Measurements from ENCODE around the gene RBM4. TPM values are rescaled to one million over a fixed set of nuclear protein-coding genes. Genes with fewer than 3 reads are reported as not detected.

Gene RBM4
- total RNA-seq, 1 experiment from 2014 or later: 172 TPM

DNA sequence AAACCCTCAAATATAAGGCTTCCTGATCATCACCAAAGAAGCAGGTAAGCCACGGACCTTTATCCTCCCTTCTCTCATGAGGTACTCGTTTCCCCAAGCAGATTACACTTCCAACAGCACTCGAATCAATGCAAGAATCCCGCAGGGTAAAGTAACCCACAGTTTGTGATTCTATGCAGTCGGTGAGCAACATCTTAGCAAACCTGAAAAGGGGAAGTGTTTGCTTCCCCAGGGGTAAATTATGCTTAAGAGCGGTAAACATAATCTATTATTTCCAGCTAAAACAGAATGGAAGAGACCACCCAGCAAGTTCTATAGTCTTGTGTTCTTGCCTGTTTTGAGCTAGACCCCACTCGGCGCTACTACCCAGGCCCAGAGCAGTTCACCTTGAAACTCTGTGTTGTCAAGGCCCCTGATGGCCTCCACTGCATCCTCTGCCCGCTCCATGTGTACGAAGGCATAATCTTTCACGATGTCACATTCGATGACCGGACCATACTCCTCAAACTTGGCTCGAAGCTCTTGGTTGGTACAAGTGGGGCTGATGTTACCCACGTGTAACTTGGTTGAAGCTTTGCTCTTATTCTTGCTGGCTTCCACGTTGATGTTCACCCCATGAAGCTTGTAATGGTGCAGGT is 37.9 kb downstream of the RBM4 start:
- Mint-ChIP-seq H3K4me1 (ENCODE audit: insufficient read depth, unreplicated experiment) (peaks cover 18% of the 10 kb centered on the region), H3K36me3 (ENCODE audit: insufficient read depth, unreplicated experiment) (peaks cover 31% of the 10 kb centered on the region), H3K27me3 (ENCODE audit: insufficient read depth, unreplicated experiment) (no peaks in the 10 kb centered on the region), H3K27ac (ENCODE audit: low read depth, unreplicated experiment) (peak overlapping the region; percentile 98), H3K9me3 (ENCODE audit: unreplicated experiment) (no peaks in the 10 kb centered on the region), H3K4me3 (ENCODE audit: unreplicated experiment) (peak overlapping the region; percentile 89)
- intact Hi-C loops (cut with micrococcal nuclease): loop anchor here (5.0 kb wide), 1 partner anchor 244 kb away; no protein-coding TSS in a partner anchor
- BruUV-seq (replicated peaks): TSS peak; percentile 38
- ChIA-PET CTCF (interaction anchor here (0.7 to 4.1 kb wide), 4 partner anchors 98 to 290 kb away, joined by 3 to 51 read pairs (median 13); no protein-coding TSS in a partner anchor), POLR2A (interaction anchor here (0.5 to 3.6 kb wide), 11 partner anchors 9 to 255 kb away, joined by 3 to 34 read pairs (median 5); partner anchors contain the start of genes CTSF, RBM14, RBM4 and ZDHHC24)
- no peak for TF ChIP-seq CTCF (IDR thresholded peaks at IDR 0.05; ENCODE audit: unreplicated experiment)
- DNase-seq (ENCODE audit: unreplicated experiment): no peak

DNA sequence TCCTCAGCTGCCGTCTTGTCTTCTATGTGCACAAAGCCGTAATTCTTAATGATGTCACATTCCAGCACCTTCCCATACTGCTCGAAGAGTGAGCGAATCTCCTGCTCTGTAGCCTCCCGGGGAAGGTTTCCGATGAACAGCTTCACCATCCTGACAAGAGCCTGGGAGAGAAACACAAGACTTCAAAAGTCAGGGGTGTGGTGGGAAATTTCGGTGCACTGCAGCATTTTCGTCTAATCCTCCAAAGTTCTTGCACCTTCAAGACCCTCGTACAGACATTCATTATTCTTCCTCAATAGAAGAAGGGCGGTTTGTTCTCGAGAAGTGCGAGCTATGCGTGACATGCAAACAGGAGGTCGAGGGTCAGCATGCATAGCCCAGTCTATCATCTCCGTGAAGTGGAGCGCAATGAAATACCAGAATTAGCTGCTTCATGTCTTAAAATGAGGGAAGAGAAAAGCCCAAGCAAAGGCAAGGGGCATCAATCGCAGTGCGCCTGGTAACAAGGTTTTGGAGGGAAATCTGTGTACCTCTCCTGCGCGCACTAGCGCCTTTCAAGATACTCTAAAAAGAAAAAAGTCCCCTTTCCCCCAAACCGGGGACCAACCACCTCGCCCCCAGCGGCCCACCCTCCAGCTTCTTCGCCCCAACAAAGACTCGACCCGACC is 38.6 kb downstream of the RBM4 start:
- DNase-seq (ENCODE audit: unreplicated experiment): no peak
- peak overlapping the region; percentile 89 for H3K4me3 Mint-ChIP-seq (ENCODE audit: unreplicated experiment)
- ChIA-PET POLR2A (interaction anchor here (0.5 to 3.6 kb wide), 28 partner anchors 10 to 351 kb away, joined by 3 to 34 read pairs (median 4); partner anchors contain the start of genes CCDC87, CCS, CTSF and DPP3), CTCF (interaction anchor here (0.5 to 4.1 kb wide), 12 partner anchors 19 to 379 kb away, joined by 3 to 51 read pairs (median 4); partner anchors contain the start of genes MRPL11 and RBM14)
- H3K9me3 Mint-ChIP-seq (ENCODE audit: unreplicated experiment): no peaks in the 10 kb centered on the region
- BruUV-seq (replicated peaks): no TSS peak
- no peaks in the 10 kb centered on the region for H3K27me3 Mint-ChIP-seq (ENCODE audit: insufficient read depth, unreplicated experiment)
- TF ChIP-seq CTCF (IDR thresholded peaks at IDR 0.05; ENCODE audit: unreplicated experiment): no peak
- peak overlapping the region; percentile 98 for H3K27ac Mint-ChIP-seq (ENCODE audit: low read depth, unreplicated experiment)
- peaks cover 18% of the 10 kb centered on the region for H3K4me1 Mint-ChIP-seq (ENCODE audit: insufficient read depth, unreplicated experiment)
- peaks cover 31% of the 10 kb centered on the region for H3K36me3 Mint-ChIP-seq (ENCODE audit: insufficient read depth, unreplicated experiment)
- intact Hi-C loops (cut with micrococcal nuclease): loop anchor here (5.0 kb wide), 1 partner anchor 245 kb away; no protein-coding TSS in a partner anchor

DNA sequence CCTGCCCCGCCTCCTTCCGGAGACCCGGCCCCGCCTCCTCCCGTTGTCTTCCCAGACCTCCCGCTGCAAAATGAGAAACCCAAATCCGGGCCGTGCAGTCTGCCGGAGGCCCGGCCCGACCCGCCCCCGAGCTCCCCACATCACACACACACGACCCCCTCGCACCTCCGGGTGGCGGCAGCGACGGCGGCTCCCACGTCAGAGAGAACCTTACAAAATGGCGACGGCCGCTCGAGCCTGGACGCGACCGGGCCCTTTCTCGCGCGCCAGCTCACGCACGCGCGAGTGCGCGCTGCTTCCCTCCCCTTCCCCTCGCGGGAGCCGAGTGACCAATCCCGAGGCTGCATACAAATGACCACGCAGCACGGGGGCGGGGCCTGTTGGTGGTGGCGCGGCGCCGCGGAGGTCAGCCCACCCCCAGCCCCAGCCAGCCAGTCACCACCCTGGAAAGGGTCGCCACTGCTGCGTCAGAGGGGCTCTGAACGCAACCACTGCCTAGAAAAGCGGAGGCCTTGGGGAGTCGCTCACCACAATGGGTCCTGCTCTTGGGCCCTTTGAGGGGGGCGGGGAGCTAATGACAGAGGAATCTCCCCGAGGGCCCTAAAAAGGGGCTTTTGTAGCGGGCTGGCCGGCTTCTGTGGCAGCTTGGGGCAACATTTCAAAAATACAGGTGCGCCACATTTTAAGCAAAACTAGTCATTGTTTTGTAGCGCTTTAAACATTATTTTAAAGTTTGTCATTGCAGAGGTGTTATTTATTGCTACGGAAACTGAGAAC is 39.3 kb downstream of the RBM4 start, which contains the start of gene RBM4B:
Gene RBM4B (minus strand): TSS at position 289 of the 777 bp plus-strand sequence. CDS start 808 bp downstream, outside the sequence.
- POLR2A ChIA-PET: interaction anchor here (0.5 to 3.6 kb wide), 39 partner anchors 11 to 352 kb away, joined by 3 to 34 read pairs (median 4); partner anchors contain the start of genes CCDC87, CCS, CTSF and DPP3
- intact Hi-C loops (cut with micrococcal nuclease): loop anchor here (1.0 to 5.0 kb wide), 5 partner anchors 98 to 269 kb away; partner anchors contain the start of genes ACTN3, DPP3 and ZDHHC24
- peaks cover 18% of the 10 kb centered on the region for H3K4me1 Mint-ChIP-seq (ENCODE audit: insufficient read depth, unreplicated experiment)
- no peaks in the 10 kb centered on the region for H3K27me3 Mint-ChIP-seq (ENCODE audit: insufficient read depth, unreplicated experiment)
- no peaks in the 10 kb centered on the region for H3K9me3 Mint-ChIP-seq (ENCODE audit: unreplicated experiment)
- TF ChIP-seq CTCF (IDR thresholded peaks at IDR 0.05; ENCODE audit: unreplicated experiment): no peak
- CTCF ChIA-PET: interaction anchor here (0.5 to 4.1 kb wide), 29 partner anchors 17 to 1129 kb away, joined by 3 to 51 read pairs (median 4); partner anchors contain the start of genes BBS1, CTSF, DPP3 and MRPL11
- H3K4me3 Mint-ChIP-seq (ENCODE audit: unreplicated experiment): peak within 1 kb of the TSS; percentile 89
- BruUV-seq (replicated peaks): no TSS peak
- H3K36me3 Mint-ChIP-seq (ENCODE audit: insufficient read depth, unreplicated experiment): peaks cover 25% of the 10 kb centered on the region
- DNase-seq (ENCODE audit: unreplicated experiment): peak; percentile 91
- peak within 1 kb of the TSS; percentile 98 for H3K27ac Mint-ChIP-seq (ENCODE audit: low read depth, unreplicated experiment)

Measured in MCF 10A (cell line).